NCI-H187 treated with DMSO at 0.1 percent for 48 hours (cell line): ENCODE measurements around the gene SNX8.

Source experiments
- DNase-seq: peaks from one replicate; lab custom pipeline; 2025; lab: John Stamatoyannopoulos, UW

Gene SNX8

DNA sequence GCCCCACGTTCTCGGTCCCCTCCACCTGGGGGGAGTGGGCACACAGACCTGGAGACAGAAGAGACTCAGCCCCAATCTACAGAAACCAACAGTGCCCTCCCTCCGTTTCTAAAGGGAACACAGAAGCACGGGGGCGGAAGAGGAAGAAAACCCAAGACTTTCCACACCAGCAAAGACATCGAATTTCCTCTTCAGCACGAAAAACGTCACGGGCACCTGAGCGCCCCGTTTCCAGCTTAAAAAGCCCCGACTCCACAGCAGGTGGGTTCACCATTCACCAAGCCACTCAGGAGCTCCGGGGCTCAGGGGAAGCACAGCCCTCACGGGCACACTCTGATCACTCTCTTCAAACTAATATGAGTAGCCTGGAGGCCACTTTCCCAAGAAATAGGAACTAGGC, 52.6 kb downstream of the SNX8 start:
- no peak for DNase-seq

DNA sequence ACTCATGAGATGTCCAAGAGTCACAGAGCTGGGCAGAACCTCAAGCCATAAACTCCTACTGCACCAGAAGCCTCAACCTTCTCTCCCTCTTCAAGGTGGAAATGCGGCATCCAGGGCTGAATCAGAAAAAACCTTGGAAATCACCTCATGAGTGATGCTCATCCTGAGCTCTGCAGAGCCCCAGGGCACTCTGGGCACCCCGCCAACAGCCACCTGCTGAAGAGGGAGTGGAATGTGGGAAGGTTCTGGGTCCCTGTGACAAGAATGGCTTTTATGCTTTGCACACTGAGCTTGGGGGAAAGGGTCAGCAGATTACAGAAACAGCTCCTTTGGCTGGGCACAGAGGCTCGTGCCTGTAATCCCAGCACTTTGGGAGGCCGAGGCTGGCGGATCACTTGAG, 53.4 kb downstream of the SNX8 start:
- DNase-seq = no peak

DNA sequence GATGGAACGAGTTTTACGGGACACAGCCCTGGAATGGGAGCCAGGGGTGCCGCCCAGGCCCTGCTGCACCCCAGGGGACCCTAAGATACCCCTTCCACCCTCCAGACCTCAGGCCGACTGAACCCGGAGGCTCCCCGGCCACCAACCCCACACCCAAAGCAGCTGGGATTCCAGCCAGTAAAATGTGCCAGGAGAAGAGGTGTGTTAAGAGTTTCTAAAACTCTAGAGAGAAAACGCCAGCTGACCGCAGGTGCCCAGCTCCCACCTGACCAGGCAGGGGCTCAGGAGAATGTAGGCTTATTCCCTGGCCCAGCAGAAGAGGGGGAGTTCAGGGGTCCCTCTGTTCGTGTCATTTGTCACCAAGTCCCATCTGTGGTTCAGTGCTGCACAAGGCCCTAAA, 54.8 kb downstream of the SNX8 start:
- no peak for DNase-seq

DNA sequence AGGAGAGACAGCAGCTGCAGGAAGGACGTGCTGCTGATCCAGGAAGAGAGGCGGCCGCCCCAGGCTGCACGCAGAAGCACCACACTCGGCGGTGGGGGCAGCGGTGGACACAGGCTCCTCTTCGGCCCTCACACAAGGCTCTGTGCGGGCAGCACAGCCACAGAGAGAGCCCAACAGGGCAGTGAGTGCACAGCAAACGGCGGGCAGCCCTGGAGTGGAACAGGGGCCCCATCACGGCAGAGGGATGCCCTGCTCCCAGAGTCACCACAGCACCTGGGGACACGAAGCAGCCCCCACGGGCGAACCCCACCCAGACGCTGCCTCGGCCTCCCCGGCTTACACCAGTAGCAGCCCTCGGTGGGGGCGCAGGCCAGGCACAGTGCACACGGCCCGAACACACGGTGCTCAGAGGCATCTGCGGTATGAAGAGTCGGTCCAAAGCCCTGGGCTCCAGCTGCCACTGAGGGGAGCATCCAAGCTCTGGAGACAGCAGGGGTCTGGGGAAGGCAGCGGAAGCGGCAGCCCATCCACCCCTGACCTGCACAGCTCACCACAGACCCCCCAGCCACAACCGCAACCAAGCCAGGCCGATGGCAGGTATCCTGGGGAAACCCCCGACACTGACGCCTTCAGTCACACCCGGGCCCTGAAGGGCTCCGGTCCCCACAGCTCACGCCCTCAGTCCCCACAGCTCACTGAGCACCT, 55.4 kb downstream of the SNX8 start:
- no peak for DNase-seq

DNA sequence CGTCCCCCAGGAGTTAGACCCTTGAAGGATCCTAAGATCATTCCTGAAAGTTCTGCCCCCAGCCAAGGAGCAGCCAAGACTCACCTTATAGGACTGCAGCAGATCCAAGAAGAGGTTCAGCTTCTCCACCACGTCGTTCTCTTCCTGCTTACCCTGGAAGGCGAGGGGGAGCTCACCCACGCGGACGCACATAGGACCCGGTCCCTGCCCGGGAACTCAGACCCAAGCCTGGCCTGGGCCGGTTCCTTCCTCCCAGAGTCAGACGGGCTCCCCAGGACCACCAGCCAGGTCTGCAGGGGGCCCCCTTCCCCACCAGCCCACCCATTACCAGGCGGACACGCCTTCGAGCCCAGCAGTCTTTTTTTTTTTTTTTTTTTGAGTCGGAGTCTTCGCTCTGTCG, 56.6 kb downstream of the SNX8 start:
- DNase-seq = no peak

DNA sequence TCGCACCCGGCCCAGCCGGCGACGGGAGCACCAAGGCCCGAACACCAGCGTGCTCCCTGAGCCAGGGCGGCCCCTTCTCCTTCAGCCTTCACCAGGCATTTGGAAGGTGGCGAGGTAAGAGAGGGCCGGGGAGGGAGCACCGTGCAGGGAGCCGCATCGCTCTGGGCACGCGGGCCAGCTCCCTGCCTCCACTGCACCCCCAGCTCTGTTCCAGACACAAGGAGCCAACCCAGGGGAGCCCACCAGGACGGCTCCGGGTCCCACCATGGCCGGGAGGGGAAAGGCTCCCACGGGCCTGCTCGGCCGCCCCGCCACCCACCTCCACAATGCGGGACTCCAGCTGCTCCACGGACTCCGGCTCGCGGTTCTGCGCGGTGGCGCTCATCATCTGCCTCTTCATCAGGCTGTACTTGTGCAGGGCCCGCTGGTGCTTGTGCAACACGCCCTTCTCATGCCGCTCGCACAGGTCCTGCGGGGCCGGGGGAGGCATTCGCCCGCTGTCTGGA, 57.1 kb downstream of the SNX8 start:
- no peak for DNase-seq

DNA sequence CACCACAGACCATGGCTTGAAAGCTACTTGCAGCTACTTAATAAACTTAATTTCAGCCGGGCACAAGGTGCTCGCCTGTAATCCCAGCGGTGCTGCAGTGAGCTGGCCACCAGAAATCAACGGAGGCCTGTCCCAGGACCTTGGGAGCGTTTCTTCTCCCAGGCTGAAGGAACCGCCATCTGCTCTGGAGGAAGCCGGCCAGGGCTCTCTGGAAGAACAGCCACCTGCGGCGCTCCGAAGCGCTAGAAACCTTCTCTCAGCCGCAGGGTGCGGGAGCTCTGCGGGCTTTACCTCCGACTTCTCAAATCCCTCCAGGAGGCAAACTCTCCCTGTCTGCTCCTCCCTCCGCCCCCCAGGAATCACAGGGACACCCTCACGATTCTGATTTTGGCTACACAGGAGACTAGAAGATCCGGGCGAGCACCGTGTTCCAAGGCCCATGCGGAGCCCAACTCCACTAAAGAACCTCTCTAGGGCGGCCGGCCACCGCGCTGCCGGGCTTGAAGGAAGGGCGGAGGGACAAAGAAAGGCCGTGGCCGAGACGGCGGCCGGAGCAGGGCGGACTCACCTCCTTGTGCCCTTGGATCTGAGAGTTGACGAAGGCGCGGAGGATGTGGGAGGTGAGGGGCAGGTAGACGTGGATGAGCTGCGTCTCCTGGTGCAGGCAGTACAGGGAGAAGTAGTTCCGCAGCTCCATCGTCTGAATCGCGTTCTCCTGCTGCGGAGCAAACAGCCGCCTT, 57.8 kb downstream of the SNX8 start:
- DNase-seq = no peak

DNA sequence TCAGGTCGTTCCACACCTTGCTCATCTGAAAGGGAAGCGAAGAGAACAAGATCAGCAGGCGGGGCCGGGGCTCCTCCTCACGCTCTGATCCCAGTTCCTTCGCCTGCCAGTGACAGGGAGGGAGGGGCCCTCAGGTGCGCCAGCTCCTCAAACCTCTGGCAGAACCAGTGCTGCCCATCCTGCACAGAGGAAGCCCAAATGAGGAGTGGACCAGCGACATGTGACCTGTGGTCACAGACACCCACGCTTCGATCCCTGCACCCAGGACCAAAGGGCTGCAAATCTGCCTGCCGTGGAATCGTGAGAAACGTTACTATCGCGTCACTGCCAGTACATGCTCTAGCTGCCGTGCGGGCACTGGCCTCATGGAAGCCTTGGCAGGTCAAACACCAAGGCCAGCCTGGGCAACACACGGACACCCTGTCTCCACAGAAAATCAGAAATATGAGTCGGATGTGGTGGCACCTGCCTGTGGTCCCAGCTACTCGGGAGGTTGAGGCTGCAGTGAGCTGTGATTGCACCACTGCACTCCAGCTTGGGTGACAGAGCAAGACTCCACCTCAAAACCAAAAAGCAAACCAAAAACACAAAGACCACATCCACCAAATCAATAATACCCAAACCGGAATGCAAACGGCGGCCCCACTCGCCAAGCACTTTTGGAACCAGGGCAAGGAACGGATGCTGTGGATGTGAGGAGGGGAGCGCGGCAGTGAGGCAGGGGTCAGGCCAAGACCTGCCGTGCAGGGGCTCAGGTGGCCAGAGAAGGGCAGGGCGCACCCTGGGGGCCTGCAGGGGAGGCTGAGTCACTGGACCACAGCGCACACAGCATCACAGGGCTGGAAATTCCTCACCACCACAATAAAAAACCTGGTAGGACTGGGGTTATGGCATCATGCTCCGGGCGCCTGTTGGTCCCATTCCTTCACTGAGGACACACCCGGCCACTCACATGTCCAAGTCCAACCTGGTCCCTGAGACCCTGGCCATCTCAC, 58.8 kb downstream of the SNX8 start:
- no peak for DNase-seq

DNA sequence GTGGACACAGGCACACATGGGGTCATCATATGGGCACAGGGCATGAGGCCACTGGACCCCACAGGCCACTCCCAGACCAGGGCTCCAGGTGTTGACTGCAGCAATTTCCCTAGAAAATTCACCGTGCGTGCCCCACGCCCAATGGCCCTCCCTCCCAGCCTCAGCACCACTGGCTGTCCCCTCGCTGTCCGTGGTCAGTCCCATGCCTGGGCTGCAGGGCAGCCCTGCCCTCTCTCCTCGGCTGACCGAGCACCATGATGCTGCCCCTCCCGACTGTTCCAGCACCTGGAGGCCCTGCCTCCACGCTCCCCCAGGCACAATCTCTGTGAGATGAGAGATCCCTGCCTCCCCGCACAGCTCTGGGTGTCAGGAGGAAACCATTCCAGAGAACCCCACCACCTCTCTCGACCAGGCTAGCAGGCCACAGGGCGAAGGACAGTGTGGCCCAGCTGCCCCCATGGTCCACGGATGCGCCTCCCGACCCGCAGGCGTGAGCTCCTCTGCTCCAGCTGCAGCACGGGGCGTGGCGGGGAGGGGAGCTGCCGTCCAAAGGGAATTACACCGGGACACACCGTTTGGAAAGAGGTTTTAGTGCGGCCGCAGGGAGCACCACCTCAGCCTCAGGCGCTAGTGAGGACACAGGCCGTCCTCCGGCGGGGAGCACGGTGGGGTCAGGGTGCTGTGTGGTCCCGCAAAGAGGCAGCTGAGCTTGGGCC, 59.7 kb downstream of the SNX8 start:
- DNase-seq = no peak

DNA sequence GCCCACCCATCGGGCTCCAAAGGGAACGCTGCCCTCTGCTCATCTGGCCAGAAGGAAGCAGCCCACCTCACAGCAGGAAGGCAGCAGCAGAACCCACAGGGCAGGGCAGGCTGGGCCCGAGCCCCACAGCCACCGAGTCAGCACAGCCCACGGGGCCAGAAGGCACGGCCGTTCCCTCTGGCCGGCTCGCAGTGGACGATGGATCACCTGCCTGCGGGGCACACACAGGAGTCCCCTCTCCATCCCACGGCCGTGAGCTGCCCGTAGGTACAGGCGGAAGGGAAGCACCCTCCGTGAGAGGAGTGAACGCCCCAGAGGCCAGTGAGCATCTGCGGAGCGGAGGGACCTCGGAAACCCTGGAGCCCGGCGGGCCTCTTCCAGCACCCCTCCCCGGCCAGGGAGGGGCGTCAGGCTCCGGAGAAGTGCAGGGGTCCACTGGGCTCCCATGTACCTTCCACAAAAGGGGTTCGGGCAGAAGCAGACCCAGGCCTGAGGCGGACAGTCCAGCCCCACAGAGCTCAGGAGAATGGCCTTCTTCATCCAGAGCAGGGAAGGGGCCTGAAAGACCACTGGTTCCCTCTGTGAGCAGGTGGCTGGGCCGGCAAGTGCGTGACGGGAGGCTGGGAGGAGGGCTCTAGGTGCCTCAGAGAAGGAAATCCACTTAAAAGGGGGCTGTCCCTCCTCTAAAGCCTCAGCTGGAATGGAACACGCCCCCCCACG, 60.6 kb downstream of the SNX8 start:
- no peak for DNase-seq

DNA sequence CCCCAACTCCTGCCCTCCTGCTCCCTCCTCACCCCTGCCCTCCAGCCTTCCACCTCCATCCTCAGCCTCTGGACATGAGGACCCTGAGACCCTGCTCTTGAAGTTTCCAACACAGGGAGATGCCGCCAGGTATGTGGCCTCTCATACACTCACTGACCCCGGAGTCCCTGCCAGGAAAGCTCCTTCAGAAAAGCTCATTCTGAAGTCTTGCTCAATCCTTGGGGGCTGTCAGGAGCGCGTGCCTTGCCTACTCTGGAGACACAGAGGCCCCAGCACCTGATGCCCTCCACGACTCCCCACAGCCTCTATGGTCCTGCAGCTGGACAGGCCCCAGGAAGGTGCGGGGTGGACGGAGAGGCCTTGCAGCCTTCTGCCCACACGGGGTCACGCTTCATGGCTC, 61.2 kb downstream of the SNX8 start:
- DNase-seq = no peak

DNA sequence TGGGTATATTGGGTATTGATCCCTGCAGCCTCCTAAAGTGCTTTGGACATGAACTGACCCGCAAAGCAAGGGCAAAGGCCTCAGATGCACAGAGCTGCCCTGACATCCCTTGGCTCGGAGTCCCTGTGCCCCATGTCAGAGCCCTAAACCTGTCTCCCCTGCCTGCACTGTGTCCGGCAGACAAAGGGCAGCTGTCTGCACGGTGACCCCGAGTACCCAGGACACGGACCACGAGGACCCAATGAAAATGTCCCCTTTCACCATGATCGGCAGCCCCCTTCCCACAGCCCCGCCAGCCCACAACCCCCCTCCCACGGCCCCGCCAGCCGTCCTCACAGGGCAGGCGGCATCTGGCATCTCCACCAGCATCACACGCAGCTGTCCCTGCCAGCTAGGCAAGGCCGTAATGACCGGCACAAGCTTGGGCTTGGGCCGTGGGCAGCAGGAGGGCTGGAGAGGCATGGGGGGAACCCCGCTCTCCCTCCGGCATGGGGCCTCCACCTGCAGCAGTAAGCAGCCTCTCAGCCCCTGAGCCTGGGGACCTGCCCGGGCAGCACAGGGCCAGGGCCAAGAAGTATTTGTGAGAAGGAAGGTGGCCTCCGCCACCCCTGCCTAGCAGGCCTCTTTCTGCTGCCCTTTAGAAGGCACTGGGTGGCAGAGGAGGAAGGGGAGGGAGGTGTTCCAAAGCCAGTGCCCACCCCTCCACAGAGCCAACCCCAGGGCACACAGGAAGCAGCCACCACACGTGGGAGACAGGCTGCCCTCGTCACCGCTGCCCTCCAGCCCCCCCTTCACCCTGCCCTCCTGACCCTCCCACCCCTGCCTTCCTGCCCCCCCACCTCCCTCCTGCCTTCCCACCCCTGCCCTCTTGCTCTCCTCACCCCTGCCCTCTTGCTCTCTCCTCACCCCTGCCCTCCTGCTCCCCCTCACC, 62.1 kb downstream of the SNX8 start:
- DNase-seq = no peak

DNA sequence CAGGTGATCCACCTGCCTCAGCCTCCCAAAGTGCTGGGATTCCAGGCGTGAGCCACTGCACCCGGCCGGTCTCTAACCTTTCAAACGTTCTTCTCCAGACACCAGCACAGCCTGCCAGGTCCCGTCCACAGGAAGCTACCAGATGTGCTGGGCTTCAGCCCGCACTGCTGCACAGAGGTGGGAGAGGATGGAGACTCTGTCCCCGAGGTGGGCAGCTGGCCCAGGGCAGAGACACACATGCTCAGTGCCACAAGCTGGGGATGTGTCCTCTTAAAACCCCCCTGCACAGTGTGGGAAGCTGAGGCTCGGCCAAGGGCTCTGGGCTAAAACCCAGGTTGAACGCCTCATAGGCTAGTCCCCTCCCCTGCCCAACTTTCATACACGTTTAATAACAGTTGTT, 62.9 kb downstream of the SNX8 start:
- no peak for DNase-seq

DNA sequence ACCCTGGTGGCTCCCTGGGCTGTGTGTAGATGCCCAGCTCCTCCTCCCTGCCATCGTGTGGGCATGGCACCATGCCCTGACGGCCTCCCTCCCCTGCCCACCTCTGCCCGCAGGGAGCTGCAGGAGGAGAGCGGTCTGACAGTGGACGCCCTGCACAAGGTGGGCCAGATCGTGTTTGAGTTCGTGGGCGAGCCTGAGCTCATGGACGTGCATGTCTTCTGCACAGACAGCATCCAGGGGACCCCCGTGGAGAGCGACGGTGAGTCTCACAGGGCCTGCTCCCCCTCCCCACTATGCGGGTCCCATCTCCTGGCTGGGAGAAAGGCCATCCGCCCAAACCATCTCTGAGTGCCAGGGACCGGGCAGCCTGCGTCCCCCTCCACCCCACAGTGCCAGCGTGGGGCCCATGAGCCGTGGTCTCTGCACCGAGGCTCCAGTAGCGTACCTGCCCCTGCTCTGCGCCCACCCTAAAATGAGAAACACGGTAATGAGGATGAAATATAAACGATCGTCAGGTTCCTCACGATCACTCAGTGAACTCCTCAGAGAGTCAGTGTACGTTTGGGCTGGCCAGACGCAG, 64.4 kb downstream of the SNX8 start:
- DNase-seq = no peak

DNA sequence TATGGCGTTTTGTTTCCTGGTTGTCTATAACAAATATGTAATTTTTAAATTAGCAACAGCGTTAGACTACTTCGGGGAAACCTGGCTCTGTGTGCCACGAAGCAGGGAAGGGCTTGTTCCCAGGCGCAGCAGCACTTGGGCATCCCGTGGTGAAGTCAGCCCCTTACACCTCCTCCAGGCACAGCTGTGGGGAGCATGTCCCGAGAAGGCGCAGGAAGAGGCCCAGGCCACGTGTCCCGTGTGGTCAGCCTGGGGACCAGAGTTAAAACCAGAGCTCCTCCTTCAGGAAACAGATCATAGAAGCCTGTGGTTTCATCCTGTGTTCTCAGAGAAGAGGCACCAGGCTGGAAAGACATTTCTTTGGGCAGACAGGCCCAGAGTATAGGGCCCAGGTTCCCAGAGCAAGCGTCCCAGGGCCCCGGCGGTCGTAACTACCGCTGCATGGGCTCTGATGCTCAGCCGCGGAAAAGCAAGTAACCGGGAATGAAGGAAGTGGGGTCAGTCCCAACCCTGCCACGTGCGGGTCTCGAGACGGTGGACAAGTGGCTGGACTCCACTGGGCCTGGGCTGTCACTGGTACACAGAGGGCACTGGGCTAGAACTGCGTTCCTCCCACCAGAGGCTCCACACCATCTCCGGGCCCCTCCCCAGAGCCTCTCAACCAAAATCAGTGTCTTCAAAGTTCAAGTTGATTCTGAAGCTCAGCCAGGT, 65.1 kb downstream of the SNX8 start:
- DNase-seq = no peak

DNA sequence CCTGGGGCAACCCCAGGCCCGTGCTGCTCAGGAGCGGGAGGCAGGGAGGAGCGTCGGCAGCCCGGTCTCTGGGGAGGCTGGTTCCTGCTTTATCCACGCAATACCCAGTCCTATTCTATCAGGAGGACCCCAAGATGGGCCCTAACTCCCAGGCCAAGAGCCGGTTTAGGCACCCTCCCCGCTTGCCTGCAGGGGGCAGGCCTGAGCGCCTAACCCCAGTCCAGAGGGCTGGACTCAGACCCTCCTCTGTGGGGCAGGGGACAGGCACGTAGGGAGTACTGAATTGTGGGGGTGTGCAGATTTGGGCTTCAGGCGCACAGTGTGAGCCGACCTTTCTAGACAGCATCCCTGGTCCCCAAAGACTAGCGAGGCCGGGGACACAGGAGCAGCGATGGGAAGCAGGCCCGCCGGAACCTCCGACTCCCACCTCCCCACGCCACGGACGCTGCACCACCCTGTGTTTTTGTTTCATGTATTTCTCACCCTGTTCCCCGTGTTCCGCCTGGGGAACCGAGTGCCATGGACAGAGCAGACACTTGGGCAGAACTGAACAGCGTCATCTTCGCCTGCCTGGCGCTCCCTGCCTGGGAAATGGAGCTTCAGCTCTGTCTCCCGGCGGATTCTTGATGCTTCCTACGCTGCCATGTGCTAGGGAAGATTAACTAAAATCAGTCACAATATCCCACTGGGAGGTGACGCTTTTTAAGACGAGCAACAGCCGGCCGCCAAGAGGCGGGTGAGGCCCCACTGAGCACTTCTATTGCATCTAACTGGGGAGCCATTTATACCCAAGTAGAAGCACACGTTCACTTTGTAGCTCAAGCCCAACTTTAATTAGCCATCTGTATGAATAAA, 66.9 kb downstream of the SNX8 start:
- no peak for DNase-seq

DNA sequence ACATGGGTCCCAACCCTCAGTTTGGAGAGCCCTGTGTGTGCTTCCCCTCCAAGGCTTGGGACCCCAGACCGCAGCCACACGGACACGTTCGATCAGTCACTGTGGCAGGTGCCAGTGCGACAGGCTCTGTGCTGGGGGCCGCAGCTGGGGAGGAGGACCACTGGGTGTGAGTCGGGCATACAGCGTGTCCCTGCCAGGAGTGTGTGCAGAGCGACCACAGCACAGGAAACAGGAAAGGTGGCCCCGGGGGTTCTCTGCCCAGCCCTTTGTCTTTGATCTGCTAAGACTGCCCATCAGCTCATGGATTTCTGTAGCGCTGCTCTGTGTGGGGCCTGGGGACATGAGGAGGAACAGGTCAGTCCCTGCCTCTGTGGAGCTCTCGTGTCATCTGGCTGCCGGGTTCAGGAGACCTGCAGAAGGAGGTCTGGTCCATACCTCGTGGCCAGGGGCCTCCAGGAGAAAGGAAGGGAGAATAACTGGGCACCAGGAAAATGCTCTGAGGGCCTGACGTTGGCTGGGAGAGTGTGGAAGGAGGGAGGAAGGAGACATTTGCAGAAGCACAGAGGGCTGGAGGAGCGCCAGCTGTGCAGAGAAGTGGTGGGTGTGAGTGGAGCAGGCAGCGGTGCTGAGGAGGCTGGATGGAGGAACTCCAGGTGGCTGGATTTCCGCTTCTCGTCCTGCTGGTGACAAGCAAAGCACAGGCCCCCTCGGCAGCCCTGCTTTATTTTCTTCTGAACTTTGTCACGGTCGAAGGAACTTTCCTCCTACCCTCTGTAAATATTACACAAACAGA, 68.2 kb downstream of the SNX8 start:
- no peak for DNase-seq
